ENCODE results near the gene SLC7A9.
"Not testable (repeated sequence)": the region's sequence is repeated elsewhere in the genome, so short reads cannot be mapped to it uniquely, and the experiment has no call there.

Gene SLC7A9

GRCh38 chr19:32887572-32888215, 18.1 kb upstream of the SLC7A9 start:
- intact Hi-C loops (cut with DNase I), result no loop called here
- DNase-seq, result peak in 1 of 42 donors; percentile 31

DNA sequence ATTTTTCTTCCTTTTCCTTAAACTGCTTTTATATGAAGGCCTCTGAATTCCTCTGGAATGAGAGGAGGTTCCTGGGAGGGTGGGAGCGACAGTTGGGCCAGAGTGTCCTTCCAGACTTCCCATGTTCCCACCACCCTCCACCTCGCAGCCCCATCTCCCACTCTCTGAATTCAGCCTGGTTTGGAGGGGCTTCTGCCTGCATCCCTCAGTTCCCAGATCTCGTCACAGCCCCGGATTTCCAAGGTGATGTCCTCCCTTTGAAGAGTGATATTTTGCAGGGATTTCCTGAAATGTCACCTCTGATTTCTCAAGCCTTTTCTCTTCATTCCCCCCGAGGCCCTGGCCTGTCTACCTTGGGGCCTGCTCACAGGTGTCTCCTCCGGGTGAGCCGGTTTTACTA, 16.7 kb upstream of the SLC7A9 start:
- intact Hi-C loops (cut with DNase I), result no loop called here
- DNase-seq, result peak in 2 of 42 donors; percentile 1 to 16

DNA sequence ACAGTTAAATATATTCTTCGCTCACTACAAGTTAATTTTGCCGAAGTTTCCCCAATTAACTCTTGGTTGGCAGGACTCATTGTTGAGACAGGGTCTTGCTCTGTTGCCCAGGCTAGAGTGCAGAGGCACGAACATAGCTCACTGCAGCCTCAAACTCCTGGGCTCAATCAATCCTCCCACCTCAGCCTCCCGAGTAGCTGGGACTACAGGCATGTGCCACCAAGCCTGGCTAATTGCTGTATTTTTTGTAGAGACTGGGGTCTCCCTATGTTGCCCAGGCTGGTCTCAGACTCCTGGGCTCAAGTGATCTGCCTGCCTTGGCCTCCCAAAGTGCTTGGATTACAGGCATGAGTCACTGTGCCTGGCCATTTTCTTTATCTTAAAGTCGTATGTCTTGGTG, 15.7 kb upstream of the SLC7A9 start:
- intact Hi-C loops (cut with DNase I); DNase-seq: not testable (repeated sequence)

DNA sequence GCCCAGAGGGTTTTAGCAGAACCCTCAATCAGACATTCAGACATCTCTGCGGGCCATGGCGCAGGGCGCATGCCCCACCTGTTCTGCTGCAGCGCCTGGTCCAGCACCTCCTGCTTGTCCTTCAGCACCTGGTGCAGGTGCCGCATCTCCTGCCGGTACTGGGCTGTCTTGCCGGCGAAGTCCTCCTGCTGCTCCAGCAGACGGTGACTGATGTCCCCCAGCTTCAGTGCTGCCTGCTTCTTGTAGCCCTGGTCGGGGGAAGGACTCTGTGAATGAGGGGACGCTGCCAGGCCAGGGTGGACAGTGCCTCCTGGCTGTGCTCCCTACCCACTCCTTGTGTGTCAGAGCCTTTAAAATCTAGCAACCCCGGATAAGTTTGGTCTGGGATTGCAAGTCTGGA, 12.2 kb upstream of the SLC7A9 start:
- intact Hi-C loops (cut with DNase I), result no loop called here
- peak in 3 of 42 donors; percentile 7 to 22 (median 14) for DNase-seq

- intact Hi-C loops (cut with DNase I), result no loop called here
- peak in 1 of 42 donors; percentile 25 for DNase-seq
Measured at GRCh38 chr19:32880622-32881021, 11.1 kb upstream of the SLC7A9 start.

GRCh38 chr19:32879741-32880140, 10.2 kb upstream of the SLC7A9 start:
- peak in 2 of 42 donors; percentile 5 to 16 for DNase-seq
- intact Hi-C loops (cut with DNase I), result no loop called here

DNA sequence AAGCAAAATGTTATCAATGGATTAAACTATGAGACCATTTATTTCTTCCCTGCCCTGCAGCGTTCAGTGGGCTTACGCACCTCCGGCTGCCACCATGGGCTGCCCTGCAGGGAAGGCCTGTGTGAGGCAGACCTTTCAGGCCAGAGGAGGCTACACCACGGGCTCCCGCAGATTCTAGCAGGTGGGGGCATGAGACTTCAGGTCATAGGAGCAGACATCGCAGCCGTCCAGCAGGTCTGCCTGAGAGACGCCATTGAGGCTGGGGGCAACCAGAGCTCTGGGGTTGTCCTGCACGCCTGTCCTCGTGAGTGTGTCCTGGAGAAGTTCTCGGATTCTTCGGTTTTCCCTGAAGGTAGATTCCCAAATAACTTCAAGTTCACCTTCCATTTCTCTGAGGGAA, 9.4 kb upstream of the SLC7A9 start:
- intact Hi-C loops (cut with DNase I), result no loop called here
- peak in 4 of 42 donors; percentile 3 to 14 (median 10) for DNase-seq

DNA sequence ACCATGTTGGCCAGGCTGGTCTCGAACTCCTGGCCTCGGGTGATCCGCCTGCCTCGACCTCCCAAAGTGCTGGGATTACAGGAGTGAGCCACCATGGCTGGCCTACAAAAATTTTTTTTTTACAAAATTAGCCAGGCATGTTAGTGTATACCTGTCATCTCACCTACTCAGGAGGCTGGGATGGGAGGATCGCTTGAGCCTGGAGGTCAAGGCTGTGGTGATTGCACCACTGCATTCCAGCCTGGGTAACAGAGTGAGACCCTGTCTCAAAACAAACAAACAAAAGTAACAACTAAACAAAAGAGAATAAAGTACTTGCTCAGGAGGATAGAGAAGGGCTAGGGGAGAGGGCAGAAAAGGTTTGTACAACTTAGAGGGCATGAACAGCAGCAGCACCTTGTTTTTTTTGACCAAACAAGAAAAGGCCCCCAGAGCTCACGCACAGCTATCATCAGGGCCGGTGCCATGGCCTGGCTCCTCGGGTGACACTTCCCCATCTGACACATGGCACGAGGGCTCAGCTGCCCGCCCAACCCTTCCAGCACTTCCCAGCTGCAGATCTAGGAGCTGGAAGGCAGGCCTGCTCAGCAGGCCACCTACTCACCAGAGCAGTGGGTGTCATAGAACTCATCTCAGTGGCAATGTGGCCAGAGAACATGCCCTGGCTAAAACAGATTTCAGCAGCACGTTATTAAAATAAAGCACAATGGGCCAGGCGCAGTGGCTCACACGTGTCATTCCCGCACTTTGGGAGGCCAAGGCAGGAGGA, 8.6 kb upstream of the SLC7A9 start:
- intact Hi-C loops (cut with DNase I), result no loop called here
- DNase-seq, result peak in 3 of 42 donors; percentile 7 to 16 (median 14)

GRCh38 chr19:32877323-32877912, 7.9 kb upstream of the SLC7A9 start:
- intact Hi-C loops (cut with DNase I), result no loop called here
- peak in 4 of 42 donors; percentile 2 to 17 (median 10) for DNase-seq

- intact Hi-C loops (cut with DNase I), result no loop called here
- peak in 3 of 42 donors; percentile 4 to 6 (median 5) for DNase-seq
Measured at GRCh38 chr19:32876919-32877285, 7.3 kb upstream of the SLC7A9 start.

GRCh38 chr19:32876236-32876918, 6.8 kb upstream of the SLC7A9 start:
- peak in 4 of 42 donors; percentile 13 to 25 (median 18) for DNase-seq
- intact Hi-C loops (cut with DNase I), result no loop called here

DNA sequence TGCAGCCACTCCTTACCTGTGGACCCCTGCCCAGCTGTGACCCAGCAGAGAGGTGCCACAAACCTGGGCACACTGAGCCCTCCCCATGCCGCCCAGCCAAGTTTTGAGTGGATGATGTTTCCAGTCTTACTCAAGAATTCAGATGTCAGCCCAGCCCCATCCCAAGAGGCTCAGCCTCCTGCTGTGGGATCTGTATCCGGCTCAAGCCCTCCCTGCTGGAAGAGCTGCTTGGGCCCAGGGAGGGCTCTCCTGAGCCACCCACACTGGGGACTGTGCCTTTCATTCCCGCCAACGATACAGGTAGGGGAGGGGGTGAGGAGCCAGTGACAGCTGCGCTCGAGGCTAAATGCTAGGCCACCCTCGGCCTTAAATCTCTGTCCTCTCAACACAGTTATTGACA, 5.9 kb upstream of the SLC7A9 start:
- peak in 4 of 42 donors; percentile 2 to 35 (median 14) for DNase-seq
- intact Hi-C loops (cut with DNase I), result no loop called here

DNA sequence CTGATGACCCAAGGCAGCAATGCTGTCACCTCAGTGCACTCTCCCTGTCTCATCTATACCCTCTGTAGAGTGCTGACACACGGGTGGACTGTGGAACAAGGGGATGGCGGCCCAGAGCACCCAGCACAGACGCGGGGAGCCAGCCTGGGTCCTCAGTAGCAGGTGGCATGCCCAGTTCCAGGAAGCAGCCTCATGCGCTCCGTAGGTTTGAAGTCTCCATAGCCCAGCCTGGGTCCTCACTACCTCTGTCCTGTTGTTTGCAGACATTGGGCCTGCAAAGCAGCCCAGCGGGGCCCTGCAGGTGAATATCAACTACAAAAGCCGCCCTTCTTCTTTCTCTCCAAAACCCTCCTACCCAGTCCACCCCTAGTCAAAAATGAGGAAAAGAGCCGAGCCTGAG, 5.0 kb upstream of the SLC7A9 start:
- DNase-seq, result peak in 3 of 42 donors; percentile 5 to 13 (median 10)
- intact Hi-C loops (cut with DNase I), result no loop called here

DNA sequence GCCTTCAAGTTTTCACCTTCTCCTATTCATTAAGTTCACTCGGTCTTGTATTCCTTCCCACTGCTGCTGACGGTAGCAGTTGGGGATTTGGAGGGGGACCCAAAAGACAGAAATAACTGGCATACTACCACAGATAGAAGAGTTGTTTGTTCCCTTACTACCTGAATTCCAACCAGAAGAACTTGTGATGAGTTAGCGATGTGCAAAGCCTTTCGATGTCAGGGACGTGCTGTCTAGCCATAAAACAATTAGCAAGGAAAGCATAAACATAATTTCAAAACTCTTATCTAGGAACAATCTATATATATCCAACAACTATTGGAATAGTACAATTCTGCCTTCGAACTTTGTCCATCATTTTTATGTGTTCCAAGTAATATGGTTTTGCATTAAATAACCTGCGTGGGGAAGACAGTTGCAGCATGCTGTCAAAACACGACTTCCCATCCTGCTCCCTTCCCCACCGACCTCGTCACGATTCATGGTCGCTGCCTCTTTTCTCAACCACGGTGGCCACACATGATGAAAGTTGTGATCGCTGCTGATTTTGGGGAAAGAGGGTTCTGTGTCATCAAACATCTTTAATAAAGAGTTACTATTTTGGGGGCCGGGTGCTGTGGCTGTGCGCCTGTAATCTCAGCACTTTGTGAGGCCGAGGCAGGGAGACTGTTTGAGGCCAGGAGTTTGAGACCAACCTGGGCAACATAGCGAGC, 3.8 kb upstream of the SLC7A9 start:
- peak in 4 of 42 donors; percentile 0 to 32 (median 28) for DNase-seq
- intact Hi-C loops (cut with DNase I), result no loop called here

- no peak for DNase-seq
- intact Hi-C loops (cut with DNase I), result no loop called here
Measured at GRCh38 chr19:32872391-32872790, 2.8 kb upstream of the SLC7A9 start.

DNA sequence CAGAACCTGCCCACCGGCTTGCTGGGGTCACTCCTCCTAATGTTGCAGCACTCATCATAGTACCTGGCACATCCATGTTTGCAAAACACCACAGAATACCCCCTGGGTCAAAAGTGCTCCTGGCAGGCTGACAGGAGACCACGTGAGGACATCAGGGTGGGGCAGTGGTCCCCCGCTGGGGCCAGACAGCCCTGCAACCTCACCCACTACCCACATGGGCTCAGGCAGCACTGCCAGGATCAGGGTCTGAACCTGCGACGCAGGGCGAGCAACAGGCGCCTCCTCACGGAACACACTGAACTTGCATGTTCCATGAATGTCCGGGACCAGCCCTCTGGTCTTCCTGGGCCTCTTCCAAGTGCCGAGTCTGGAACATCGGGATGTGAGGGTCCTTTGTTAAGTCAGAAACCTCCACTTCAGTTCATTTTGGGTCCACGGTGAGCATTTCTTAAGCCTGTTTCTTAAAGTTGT, 1.4 kb upstream of the SLC7A9 start:
- intact Hi-C loops (cut with DNase I), result no loop called here
- DNase-seq, result peak in 5 of 42 donors; percentile 17 to 41 (median 27)

GRCh38 chr19:32869966-32870573, 503 bp upstream of the SLC7A9 start:
- peak in 3 of 42 donors; percentile 9 to 30 (median 28) for DNase-seq
- intact Hi-C loops (cut with DNase I), result no loop called here

DNA sequence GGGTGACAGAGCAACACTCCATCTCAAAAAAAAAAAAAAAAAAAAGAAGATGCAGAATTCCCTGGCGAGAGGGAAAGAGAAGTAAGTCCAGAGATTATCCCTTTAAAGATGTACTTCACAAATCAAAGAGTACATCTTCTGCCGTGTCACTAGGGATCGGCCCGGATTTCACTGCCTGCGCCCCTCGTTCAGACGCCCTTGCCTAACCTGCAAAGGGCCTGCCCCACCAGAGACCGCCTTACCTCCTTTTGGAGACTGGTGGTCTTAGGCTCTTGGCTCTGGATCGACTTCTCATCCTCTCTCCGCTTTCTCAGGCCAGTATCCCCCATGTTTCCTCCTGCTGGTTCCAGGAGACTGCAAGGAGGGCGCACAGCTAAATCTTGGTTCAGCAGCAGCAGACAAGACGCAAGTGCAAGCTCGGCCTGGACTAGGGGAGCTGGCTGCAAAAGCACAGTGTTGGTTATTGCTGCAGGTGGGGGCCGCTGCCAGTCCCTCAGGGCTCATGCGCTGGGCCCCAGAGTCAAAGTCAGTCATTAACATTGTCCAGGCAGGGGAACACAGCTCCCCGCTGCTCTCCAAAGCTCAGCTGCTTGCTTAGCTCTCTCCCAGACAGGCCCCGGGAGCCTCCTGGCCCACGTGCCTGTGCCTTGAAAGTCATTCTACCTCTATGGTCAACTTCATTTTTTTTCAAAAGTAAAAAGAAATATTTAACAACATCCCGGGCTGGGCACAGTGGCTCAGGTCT, 1.2 kb downstream of the SLC7A9 start:
- intact Hi-C loops (cut with DNase I), result no loop called here
- DNase-seq, result peak in 3 of 42 donors; percentile 8 to 27 (median 14)
